HG03159 (cell line): ENCODE data around the gene MYCL.

ENCODE experiments used
- ATAC-seq: cut with Tn5 transposase; IDR thresholded peaks from one replicate; pipeline ENCODE4 v1.9.1; 2021; ENCODE audit warnings: mild to moderate bottlenecking, moderate library complexity; ENCODE audit not compliant: unreplicated experiment

The MYCL gene

DNA sequence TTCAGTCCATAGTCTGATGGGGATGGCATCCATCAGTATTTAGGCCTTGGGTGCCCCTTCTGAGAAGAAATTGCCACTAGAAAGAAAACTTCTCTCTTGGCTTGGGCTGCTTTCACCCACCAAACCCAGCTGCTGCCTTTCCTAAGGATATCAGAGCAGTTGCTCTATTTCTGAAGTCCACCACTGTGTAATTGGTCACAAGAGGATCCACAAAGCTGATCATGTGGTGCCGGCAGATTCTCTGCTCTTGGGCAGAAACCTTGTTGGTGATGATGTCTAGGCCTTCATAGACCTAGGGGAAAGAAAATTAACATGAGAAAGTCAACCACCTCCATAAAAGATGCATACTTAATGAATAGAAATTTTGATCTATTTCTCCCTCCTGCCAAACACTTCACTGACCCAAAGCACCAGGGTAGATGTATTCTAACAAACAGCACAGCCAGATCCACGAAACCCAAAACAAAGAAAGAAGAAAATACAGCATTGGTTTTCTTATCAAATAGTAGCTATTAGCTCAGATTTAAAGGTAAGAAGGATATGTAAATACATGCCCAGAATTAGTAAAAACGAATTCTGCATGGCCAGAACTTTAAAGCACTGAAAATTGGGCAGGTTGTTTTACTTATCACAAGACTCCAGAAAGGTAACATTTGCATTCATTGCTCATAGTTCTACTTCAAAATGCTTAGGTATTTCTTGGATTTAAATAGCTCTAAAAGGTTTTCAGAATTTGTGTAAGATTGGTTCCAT is 44.4 kb downstream of the MYCL start:
- ATAC-seq = no peak

DNA sequence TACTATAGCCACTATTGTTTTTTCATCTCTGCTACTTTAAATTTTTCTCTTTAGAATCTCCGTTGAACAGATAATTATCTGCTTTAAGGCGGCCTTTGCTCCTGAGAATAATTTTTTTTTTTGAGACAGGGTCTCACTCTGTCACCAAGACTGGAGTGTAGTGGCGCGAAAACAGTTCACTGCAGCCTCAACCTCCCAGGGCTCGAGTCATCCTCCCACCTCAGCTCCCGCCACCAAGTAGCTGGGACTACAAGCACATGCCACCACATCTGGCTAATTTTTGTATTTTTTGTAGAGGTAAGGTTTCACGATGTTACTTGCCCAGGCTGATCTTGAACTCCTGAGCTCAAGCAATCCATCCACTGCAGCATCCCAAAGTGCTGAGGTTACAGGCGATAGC is 47.0 kb downstream of the MYCL start:
- ATAC-seq = no peak

DNA sequence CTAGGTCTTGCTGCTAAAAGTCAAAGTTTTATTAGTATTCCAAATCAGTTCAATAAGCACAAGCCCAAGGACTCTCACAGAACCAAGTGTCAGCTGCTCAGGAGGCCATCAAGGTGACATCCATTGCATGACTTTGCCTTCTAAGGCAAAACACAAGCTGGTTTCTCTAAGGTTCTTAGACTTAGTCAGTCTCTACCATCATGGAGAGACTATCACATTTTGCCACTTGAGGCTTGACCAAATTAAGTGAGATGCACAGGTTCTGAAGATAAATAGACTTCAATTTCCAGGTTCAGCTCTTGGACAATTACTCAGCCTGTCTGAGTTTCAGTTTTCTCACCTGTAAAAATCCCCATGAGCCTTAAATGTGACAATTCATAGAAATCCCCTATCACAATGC is 47.4 kb downstream of the MYCL start:
- no peak for ATAC-seq

DNA sequence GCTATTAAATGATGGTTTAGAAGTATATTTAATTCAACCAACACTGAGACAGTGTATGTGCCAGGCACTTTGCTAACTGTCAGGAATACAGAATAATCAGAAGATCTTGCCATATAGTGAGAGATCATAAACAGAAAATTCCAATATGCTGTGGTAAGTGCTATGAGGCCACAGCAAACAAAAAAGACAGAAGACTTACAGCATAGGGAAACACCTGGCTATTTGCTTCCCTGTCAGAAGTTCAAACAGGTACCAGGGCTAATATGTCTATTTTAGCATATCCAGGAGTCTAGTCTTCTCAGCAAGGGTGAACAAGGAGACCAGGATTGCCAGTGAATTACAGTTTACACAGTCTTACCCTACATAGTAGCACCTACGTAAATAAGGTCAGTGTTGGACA is 48.8 kb downstream of the MYCL start:
- ATAC-seq = no peak

DNA sequence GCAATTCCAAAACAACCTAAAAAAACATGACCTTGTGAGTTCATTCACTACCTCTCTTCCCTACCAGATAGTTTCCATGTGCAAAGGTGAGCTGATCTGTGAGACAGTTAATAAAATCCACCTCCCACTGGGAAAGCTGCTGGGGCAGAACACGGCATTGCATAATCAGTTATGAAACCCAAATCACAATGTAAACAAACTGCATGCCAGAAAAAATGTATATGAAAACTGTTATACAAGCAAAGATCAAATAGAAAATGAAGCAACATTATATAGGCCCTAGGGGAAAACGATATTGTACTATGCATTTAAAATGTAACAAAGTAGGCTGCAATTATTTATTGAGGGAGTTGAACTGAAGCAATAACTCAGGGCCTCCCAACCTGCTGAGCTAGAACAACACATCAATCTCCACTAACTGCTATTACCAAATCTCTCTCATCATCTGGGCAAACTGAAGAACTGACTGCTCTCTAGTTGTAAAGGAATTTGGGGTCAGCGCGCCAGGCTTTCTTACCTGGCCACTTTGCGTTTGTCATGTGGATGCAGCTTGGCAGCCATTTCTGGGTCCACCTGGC is 49.4 kb downstream of the MYCL start:
- ATAC-seq = no peak

DNA sequence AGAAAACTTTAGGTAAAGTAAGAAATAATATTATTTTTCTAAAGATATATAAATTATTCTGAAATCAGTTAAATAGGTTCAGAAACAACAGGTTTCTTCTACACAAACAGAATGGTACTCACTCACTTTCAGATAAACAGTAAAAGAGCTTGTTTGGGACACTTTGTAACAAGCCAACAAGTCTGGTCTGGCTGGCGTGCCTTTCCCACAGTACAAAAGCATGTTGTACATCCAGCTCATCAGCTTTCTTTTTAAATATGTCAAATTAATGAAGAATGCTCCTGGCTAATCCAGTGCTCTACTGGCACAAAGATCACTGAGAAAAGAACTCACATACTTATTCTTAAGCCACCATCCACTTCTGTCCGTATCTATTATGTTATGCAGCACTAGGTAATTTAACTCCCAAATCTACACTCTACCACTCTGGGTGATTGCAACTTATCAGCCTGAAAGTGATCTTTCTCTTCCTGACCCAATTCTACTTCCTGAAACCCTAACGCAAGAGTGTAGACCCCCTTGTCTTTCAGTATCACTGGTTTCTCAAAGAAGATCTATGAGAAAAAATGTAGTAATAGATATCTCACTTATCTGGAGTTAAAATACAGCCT is 51.0 kb downstream of the MYCL start:
- ATAC-seq = no peak

DNA sequence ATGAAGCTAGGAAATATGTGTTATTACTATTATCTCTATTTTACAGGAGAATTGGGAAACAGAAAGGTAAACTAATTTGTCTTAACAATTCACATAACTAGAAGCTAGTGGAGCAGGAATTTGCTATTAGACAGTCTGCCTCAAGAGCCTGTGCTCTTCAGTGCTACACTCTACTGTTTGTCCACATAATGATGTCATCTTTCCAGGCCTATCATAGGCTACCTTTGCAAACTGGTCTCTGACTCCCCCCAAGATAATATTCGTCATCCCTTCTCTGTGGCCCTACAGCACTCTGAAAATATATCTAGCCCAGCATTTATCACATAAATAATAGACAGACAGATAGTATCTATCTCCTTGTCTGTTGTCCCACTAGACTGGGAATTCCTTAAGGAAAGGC is 52.5 kb downstream of the MYCL start:
- no peak for ATAC-seq

DNA sequence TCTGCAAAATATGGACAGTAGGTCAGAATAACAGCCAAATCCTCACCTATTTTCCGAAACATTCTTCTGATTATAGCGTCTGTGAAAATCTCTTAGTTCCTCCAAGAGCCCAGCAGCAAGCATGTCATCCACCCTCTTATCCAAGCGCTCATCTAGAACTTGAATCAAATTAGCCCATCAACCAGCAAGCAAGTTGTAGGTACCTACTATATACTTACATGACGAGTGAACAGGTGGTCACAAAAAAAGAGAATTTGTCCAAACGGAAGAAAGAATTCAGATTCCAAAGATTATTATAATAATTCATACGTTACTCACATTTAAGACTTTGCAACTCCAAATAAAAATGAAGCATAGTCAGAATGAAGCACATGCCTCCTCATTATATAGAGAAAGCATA is 53.8 kb downstream of the MYCL start:
- no peak for ATAC-seq

DNA sequence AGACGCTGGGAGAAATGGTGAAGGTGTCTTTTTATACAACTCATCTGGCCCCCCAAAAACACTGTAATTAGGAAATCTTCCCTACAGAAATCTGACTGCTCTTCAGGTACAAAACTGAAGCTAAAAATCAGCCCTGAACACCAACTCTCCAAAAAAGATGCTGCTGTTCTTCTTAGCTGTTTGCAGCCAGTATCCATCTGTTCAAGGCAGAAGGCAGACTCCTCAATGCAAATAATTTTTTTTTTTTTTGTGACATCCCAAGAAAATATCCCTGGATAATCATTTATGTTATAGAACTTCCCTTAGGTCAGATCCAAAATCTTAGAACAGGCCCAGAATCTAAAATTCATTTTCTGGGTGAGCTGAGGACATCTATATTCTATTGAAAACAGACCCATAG is 54.9 kb downstream of the MYCL start:
- ATAC-seq = no peak

DNA sequence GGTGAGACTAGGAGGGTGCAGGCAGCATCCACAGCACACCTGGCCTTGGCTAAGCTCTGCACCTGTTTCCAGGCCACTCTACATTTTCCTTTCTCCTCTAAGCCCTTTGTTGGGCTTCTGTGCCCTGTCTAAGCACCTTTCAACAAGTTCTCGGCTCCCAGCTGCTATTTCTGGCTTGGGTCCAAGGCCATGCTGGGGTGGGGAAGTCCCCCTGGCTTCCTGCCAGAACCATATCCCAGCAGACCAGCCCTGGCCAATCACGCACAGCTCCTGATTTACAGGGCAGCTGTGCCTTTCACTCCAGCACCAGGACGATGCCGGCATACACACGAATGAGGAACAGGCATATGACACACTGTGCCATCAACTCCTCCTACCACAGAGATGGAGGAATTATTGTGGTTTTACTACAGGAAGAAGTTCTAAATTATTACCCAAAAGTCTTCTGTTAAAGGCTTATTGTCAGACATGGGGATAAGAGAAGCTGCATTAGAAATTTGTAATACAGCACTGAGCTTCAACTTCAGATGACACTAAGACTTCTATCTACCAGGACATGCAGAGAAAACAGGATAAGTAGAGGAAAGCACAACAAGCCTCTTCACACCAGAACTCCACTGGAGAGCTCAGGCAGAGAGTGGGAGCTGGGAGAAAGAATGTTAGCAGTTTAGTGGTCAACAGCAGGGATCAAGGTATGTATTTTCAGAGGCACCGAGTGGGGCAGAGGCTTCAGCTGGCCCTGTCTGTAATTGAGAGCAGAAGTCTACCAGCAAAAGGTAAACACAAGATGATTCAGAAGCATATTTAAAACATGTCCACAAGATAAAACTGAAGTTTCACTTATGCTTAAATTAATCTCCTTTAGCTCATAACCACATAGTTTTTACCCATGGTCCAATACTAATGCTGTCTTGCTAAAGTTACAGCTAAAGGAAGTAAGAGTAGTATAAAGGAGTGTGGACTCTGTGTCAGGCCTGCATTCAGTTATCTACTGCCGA is 55.8 kb downstream of the MYCL start:
- ATAC-seq = peak; percentile 65
